Right lobe of liver (tissue), 4 donors: ENCODE results near the gene LTBR.

Experiments
- CTCF ChIP-seq, 4 donors: fragments of 200-600 bp in 3 of 4; fragments of 450-650 bp in 1 of 4; IDR thresholded peaks; one replicate each; pipeline versions ENCODE4 v1.5.1 to v1.8.0; 2016 to 2022; ENCODE audit warnings: antibody characterized with exemption in 4 of 4, mild to moderate bottlenecking in 2 of 4
- POLR2A ChIP-seq: fragments of 450-650 bp; IDR thresholded peaks from one replicate; pipeline ENCODE4 v1.6.1; 2017; ENCODE audit warnings: antibody characterized with exemption, mild to moderate bottlenecking
- donor health status: DM: no; HTN: no; CAD: no.
- donor health status: DM: no; HTN: no; CAD: no.
- donor health status: DM: no; HTN: yes; CAD: no.

GRCh38 chr12:6356374-6356820 is 27.6 kb upstream of the LTBR start:
- TF ChIP-seq POLR2A (no peak), CTCF (IDR thresholded peaks at IDR 0.05) (no peak)
